Thyroid gland (tissue), 4 donors: Measurements from ENCODE around the gene ZNF780B. TPM values are rescaled to one million over a fixed set of nuclear protein-coding genes. Genes with fewer than 3 reads are reported as not detected.
A peak's percentile ranks its signal among the peaks of the same experiment; 100 is the strongest.

Source experiments
- DNase-seq, 2 donors: peaks; one replicate each; pipeline ENCODE4 v3.0.0-alpha.2; 2019
- H3K27ac ChIP-seq, 3 donors: fragments of 200-600 bp; sonication (generic); 1 replicate in 2 of 3; 2 replicates in 1 of 3; pipeline ENCODE4 v1.5.1; 2016 to 2019; ENCODE audit warnings: mild to moderate bottlenecking in 1 of 3, moderate library complexity in 1 of 3
- H3K27me3 ChIP-seq: fragments of 200-600 bp; sonication (generic); one replicate; pipeline ENCODE4 v1.5.1; 2019
- H3K36me3 ChIP-seq, 2 donors: fragments of 200-600 bp; sonication (generic); one replicate each; pipeline ENCODE4 v1.5.1; 2016 to 2019
- H3K4me1 ChIP-seq, 2 donors: fragments of 200-600 bp; sonication (generic); one replicate each; pipeline ENCODE4 v1.5.1; 2017 to 2019
- H3K4me3 ChIP-seq, 3 donors: fragments of 200-600 bp; sonication (generic); replicated peaks in 1 of 3; 1 replicate in 2 of 3; 2 replicates in 1 of 3; pipeline ENCODE4 v1.5.1; 2016; ENCODE audit warnings: mild to moderate bottlenecking in 1 of 3
- H3K9me3 ChIP-seq: fragments of 200-600 bp; sonication (generic); one replicate; pipeline ENCODE4 v1.5.1; 2017
- CTCF ChIP-seq, 6 experiments: fragments of 200-600 bp in 3 of 6; fragments of 450-650 bp in 3 of 6; sonication (generic) in 3 of 6; IDR thresholded peaks; one replicate each; pipeline ENCODE4 v1.5.1; 2016 to 2019; ENCODE audit warnings: antibody characterized with exemption in 6 of 6, mild to moderate bottlenecking in 2 of 6, inconsistent platforms in 1 of 6, moderate library complexity in 1 of 6
- POLR2A ChIP-seq, 2 donors: fragments of 450-650 bp; IDR thresholded peaks; one replicate each; pipeline ENCODE4 v1.6.1; 2017; ENCODE audit warnings: antibody characterized with exemption in 2 of 2, mild to moderate bottlenecking in 2 of 2, moderate library complexity in 1 of 2
- WGBS, 2 donors: methylation state at CpG; one replicate each; pipeline ENCODE4 v1.1.5; 2017; 5-methylcytosine and 5-hydroxymethylcytosine counted together
- intact Hi-C: fragments of 100-400 bp; cut with DNase I; formaldehyde crosslinking; loops from one replicate; pipeline ENCODE4 v1.15.1; 2023
- total RNA-seq, 4 donors: library from RNA; depleted of rRNA; stranded (reverse); fragments of >200 nt; gene quantifications; one replicate each; pipeline ENCODE4 v1.2.3, GENCODE V29; 2016

ZNF780B gene
- 10 to 100 TPM; 22.3 to 44.6 (median 30.9) TPM for total RNA-seq

GRCh38 chr19:40055832-40056504 lies at the start of gene ZNF780B:
Gene ZNF780B (minus strand): TSS chr19:40056231. CDS start chr19:40050332, 5,899 bp downstream.
- no peaks in the 10 kb centered on the region for H3K36me3 ChIP-seq
- 0 to 3% methylated on average over 12 to 41 of the region's 41 CpGs for WGBS, 2 donors
- DNase-seq: peak; percentile 60 to 63
- TF ChIP-seq POLR2A (IDR thresholded peaks at IDR 0.05): peak in 1 of 2 donors; percentile 23
- no peak for TF ChIP-seq CTCF (IDR thresholded peaks at IDR 0.05)
- H3K27ac ChIP-seq: peak within 1 kb of the TSS in 2 of 3 donors; percentile 27 to 45
- intact Hi-C loops: no loop called here
- H3K27me3 ChIP-seq: no peaks in the 10 kb centered on the region
- H3K4me3 ChIP-seq: peak within 1 kb of the TSS; percentile 9 to 78 (median 69)
- no peaks in the 10 kb centered on the region for H3K9me3 ChIP-seq
- H3K4me1 ChIP-seq: peaks cover 6 to 16% of the 10 kb centered on the region in 2 donors

GRCh38 chr19:40104754-40105153 lies 48.7 kb upstream of the ZNF780B start:
- no peak overlapping the region for H3K27ac ChIP-seq
- WGBS, 2 donors: 57 to 65% methylated on average over 1 of the region's 1 CpG
- H3K4me1 ChIP-seq: no peaks in the 10 kb centered on the region
- no peaks in the 10 kb centered on the region for H3K36me3 ChIP-seq
- H3K9me3 ChIP-seq: no peaks in the 10 kb centered on the region
- no peak overlapping the region for H3K4me3 ChIP-seq
- intact Hi-C loops: no loop called here
- DNase-seq: no peak
- H3K27me3 ChIP-seq: no peaks in the 10 kb centered on the region
- no peak for TF ChIP-seq POLR2A (IDR thresholded peaks at IDR 0.05)
- TF ChIP-seq CTCF (IDR thresholded peaks at IDR 0.05): no peak

GRCh38 chr19:40103600-40103999 lies 47.6 kb upstream of the ZNF780B start:
- intact Hi-C loops: no loop called here
- Histone ChIP-seq H3K27ac (no peak overlapping the region), H3K9me3 (no peaks in the 10 kb centered on the region), H3K4me1 (no peaks in the 10 kb centered on the region), H3K4me3 (no peak overlapping the region), H3K36me3 (no peaks in the 10 kb centered on the region), H3K27me3 (no peaks in the 10 kb centered on the region)
- 85 to 91% methylated on average over 4 of the region's 4 CpGs for WGBS, 2 donors
- DNase-seq: no peak
- no peak for TF ChIP-seq POLR2A (IDR thresholded peaks at IDR 0.05)
- TF ChIP-seq CTCF (IDR thresholded peaks at IDR 0.05): no peak

- H3K9me3 ChIP-seq: no peaks in the 10 kb centered on the region
- H3K27me3 ChIP-seq: no peaks in the 10 kb centered on the region
- no peaks in the 10 kb centered on the region for H3K4me1 ChIP-seq
- no peaks in the 10 kb centered on the region for H3K36me3 ChIP-seq
- no peak overlapping the region for H3K27ac ChIP-seq
- DNase-seq: no peak
- 85 to 87% methylated on average over 1 of the region's 1 CpG for WGBS, 2 donors
- no peak for TF ChIP-seq POLR2A (IDR thresholded peaks at IDR 0.05)
- TF ChIP-seq CTCF (IDR thresholded peaks at IDR 0.05): no peak
- intact Hi-C loops: no loop called here
- no peak overlapping the region for H3K4me3 ChIP-seq
These were observed 45.8 kb upstream of the ZNF780B start for GRCh38 chr19:40101813-40102212.

GRCh38 chr19:40093416-40093815 lies 37.4 kb upstream of the ZNF780B start:
- no peaks in the 10 kb centered on the region for H3K27me3 ChIP-seq
- no peak overlapping the region for H3K4me3 ChIP-seq
- no peak for TF ChIP-seq CTCF (IDR thresholded peaks at IDR 0.05)
- TF ChIP-seq POLR2A (IDR thresholded peaks at IDR 0.05): no peak
- no peak for DNase-seq
- H3K4me1 ChIP-seq: peaks cover 7 to 10% of the 10 kb centered on the region in 2 donors
- H3K27ac ChIP-seq: no peak overlapping the region
- no peaks in the 10 kb centered on the region for H3K36me3 ChIP-seq
- intact Hi-C loops: no loop called here
- 90 to 92% methylated on average over 1 of the region's 1 CpG for WGBS, 2 donors
- no peaks in the 10 kb centered on the region for H3K9me3 ChIP-seq
